Muscle layer of duodenum (tissue), 2 donors: ENCODE measurements around the gene GRAP.
"Not testable (repeated sequence)": the region's sequence is repeated elsewhere in the genome, so short reads cannot be mapped to it uniquely, and the experiment has no call there.

Experiments used
- H3K27ac ChIP-seq: one replicate; pipeline ENCODE4 v1.7.0; 2013; ENCODE audit warnings: mild to moderate bottlenecking, low read length
- H3K27me3 ChIP-seq: one replicate; pipeline ENCODE4 v1.7.0; 2013; ENCODE audit warnings: low read depth, mild to moderate bottlenecking, control low read depth, low read length
- H3K36me3 ChIP-seq, 2 donors: one replicate each; pipeline ENCODE4 v1.7.0; 2013; ENCODE audit warnings: low read length in 2 of 2, control low read depth in 1 of 2, mild to moderate bottlenecking in 1 of 2; ENCODE audit not compliant: insufficient read depth in 2 of 2, control insufficient read depth in 1 of 2
- H3K4me1 ChIP-seq, 2 donors: one replicate each; pipeline ENCODE4 v1.7.0; 2013; ENCODE audit warnings: low read length in 2 of 2, mild to moderate bottlenecking in 2 of 2, control low read depth in 1 of 2, moderate library complexity in 1 of 2; ENCODE audit not compliant: insufficient read depth in 2 of 2, control insufficient read depth in 1 of 2
- H3K4me3 ChIP-seq, 2 donors: one replicate each; pipeline ENCODE4 v1.7.0; 2013; ENCODE audit warnings: low read length in 2 of 2, low read depth in 1 of 2, mild to moderate bottlenecking in 1 of 2
- H3K9me3 ChIP-seq, 2 donors: one replicate each; pipeline ENCODE4 v1.7.0; 2013; ENCODE audit warnings: low read length in 2 of 2, control low read depth in 1 of 2, mild to moderate bottlenecking in 1 of 2; ENCODE audit not compliant: control insufficient read depth in 1 of 2
- donor health status: healthy.

Gene GRAP

GRCh38 chr17:19038007-19038406, 8.8 kb downstream of the GRAP start:
- not testable (repeated sequence) for H3K27me3 ChIP-seq, H3K9me3 ChIP-seq, H3K4me1 ChIP-seq, H3K4me3 ChIP-seq, H3K36me3 ChIP-seq, H3K27ac ChIP-seq

- not testable (repeated sequence) for H3K36me3 ChIP-seq, H3K4me1 ChIP-seq, H3K27ac ChIP-seq, H3K9me3 ChIP-seq, H3K4me3 ChIP-seq, H3K27me3 ChIP-seq
Observed at GRCh38 chr17:19037547-19037946, 9.2 kb downstream of the GRAP start.

GRCh38 chr17:19036186-19036585, 10.6 kb downstream of the GRAP start:
- H3K36me3 ChIP-seq, H3K4me1 ChIP-seq, H3K27ac ChIP-seq, H3K9me3 ChIP-seq, H3K4me3 ChIP-seq, H3K27me3 ChIP-seq: not testable (repeated sequence)

- H3K36me3 ChIP-seq, H3K4me3 ChIP-seq, H3K9me3 ChIP-seq, H3K4me1 ChIP-seq, H3K27ac ChIP-seq, H3K27me3 ChIP-seq: not testable (repeated sequence)
Observed at GRCh38 chr17:19032377-19032988, 14.3 kb downstream of the GRAP start.

GRCh38 chr17:19031729-19032128, 15.0 kb downstream of the GRAP start:
- H3K27ac ChIP-seq, H3K4me1 ChIP-seq, H3K9me3 ChIP-seq, H3K27me3 ChIP-seq, H3K4me3 ChIP-seq, H3K36me3 ChIP-seq: not testable (repeated sequence)

GRCh38 chr17:19030771-19031449, 15.8 kb downstream of the GRAP start:
- not testable (repeated sequence) for H3K27ac ChIP-seq, H3K4me3 ChIP-seq, H3K4me1 ChIP-seq, H3K36me3 ChIP-seq, H3K9me3 ChIP-seq, H3K27me3 ChIP-seq

- not testable (repeated sequence) for H3K4me1 ChIP-seq, H3K27me3 ChIP-seq, H3K4me3 ChIP-seq, H3K27ac ChIP-seq, H3K9me3 ChIP-seq, H3K36me3 ChIP-seq
Observed at GRCh38 chr17:19029740-19030139, 17.0 kb downstream of the GRAP start.

GRCh38 chr17:19028671-19029070, 18.1 kb downstream of the GRAP start:
- not testable (repeated sequence) for H3K27ac ChIP-seq, H3K4me3 ChIP-seq, H3K4me1 ChIP-seq, H3K9me3 ChIP-seq, H3K36me3 ChIP-seq, H3K27me3 ChIP-seq

GRCh38 chr17:19024101-19025078, 22.4 kb downstream of the GRAP start:
- H3K4me1 ChIP-seq = no peaks in the 10 kb centered on the region
- no peaks in the 10 kb centered on the region for H3K36me3 ChIP-seq
- no peaks in the 10 kb centered on the region for H3K9me3 ChIP-seq
- no peaks in the 10 kb centered on the region for H3K27me3 ChIP-seq
- H3K27ac ChIP-seq = no peak overlapping the region
- no peak overlapping the region for H3K4me3 ChIP-seq

GRCh38 chr17:19023209-19023999, 23.4 kb downstream of the GRAP start:
- H3K27ac ChIP-seq = no peak overlapping the region
- no peaks in the 10 kb centered on the region for H3K4me1 ChIP-seq
- no peak overlapping the region for H3K4me3 ChIP-seq
- no peaks in the 10 kb centered on the region for H3K27me3 ChIP-seq
- no peaks in the 10 kb centered on the region for H3K36me3 ChIP-seq
- H3K9me3 ChIP-seq = no peaks in the 10 kb centered on the region

- H3K27ac ChIP-seq = no peak overlapping the region
- no peaks in the 10 kb centered on the region for H3K36me3 ChIP-seq
- H3K4me3 ChIP-seq = no peak overlapping the region
- H3K27me3 ChIP-seq = no peaks in the 10 kb centered on the region
- H3K4me1 ChIP-seq = no peaks in the 10 kb centered on the region
- no peaks in the 10 kb centered on the region for H3K9me3 ChIP-seq
Observed at GRCh38 chr17:19022747-19023146, 24.0 kb downstream of the GRAP start.
